GM23338 (cell line): ENCODE results near the gene PIK3CB. TPM values are rescaled to one million over a fixed set of nuclear protein-coding genes. Genes with fewer than 3 reads are reported as not detected.

Source experiments
- ATAC-seq: fragments of 200-7000 bp; cut with Tn5 transposase; 3 replicates; pipeline ENCODE4 v1.9.1; 2020
- DNase-seq: peaks from one replicate; pipeline ENCODE4 v3.0.0-alpha.2; 2015; ENCODE audit warnings: low spot score
- H2AFZ ChIP-seq: fragments of 200-600 bp; sonication (generic); 2 replicates; pipeline ENCODE4 v1.8.0; 2016; ENCODE audit warnings: antibody characterized with exemption, mild to moderate bottlenecking, moderate library complexity
- H3F3A ChIP-seq: fragments of 200-600 bp; sonication (generic); replicated peaks from 2 replicates; pipeline ENCODE4 v1.8.0; 2017; ENCODE audit warnings: antibody characterized with exemption, mixed run types, low read depth
- H3K27ac ChIP-seq: fragments of 200-600 bp; sonication (generic); 2 replicates; pipeline ENCODE4 v1.6.1; 2016; ENCODE audit warnings: low read depth
- H3K27me3 ChIP-seq: fragments of 200-600 bp; sonication (generic); 2 replicates; pipeline ENCODE4 v1.8.0; 2016; ENCODE audit warnings: mild to moderate bottlenecking, mixed run types, moderate library complexity; ENCODE audit not compliant: insufficient read depth
- H3K36me3 ChIP-seq: fragments of 200-600 bp; sonication (generic); 2 replicates; pipeline ENCODE4 v1.8.0; 2016; ENCODE audit warnings: mild to moderate bottlenecking; ENCODE audit not compliant: insufficient read depth
- H3K4me1 ChIP-seq: fragments of 200-600 bp; sonication (generic); 2 replicates; pipeline ENCODE4 v1.8.0; 2016; ENCODE audit warnings: mild to moderate bottlenecking, moderate library complexity; ENCODE audit not compliant: insufficient read depth
- H3K4me2 ChIP-seq: fragments of 200-600 bp; sonication (generic); 2 replicates; pipeline ENCODE4 v1.7.1; 2017; ENCODE audit warnings: mixed run types
- H3K4me3 ChIP-seq: fragments of 200-600 bp; sonication (generic); 2 replicates; pipeline ENCODE4 v1.6.1; 2016; ENCODE audit warnings: mixed run types
- H3K79me2 ChIP-seq: fragments of 200-600 bp; sonication (generic); replicated peaks from 2 replicates; pipeline ENCODE4 v1.8.0; 2017; ENCODE audit warnings: mild to moderate bottlenecking; ENCODE audit not compliant: insufficient read depth
- H3K9me2 ChIP-seq: fragments of 200-600 bp; sonication (generic); 2 replicates; pipeline ENCODE4 v1.8.0; 2017; ENCODE audit not compliant: insufficient read depth
- H4K20me1 ChIP-seq: fragments of 200-600 bp; sonication (generic); replicated peaks from 2 replicates; pipeline ENCODE4 v1.8.0; 2017; ENCODE audit warnings: mild to moderate bottlenecking; ENCODE audit not compliant: insufficient read depth
- H3K27ac Mint-ChIP-seq: 2 replicates; pipeline ENCODE4 v1.8.0; 2020; ENCODE audit warnings: inconsistent platforms, mild to moderate bottlenecking, moderate library complexity, mixed read lengths
- H3K27me3 Mint-ChIP-seq: 3 replicates; pipeline ENCODE4 v1.8.0; 2022; ENCODE audit warnings: low read depth, mild to moderate bottlenecking, moderate library complexity, mixed read lengths, inconsistent platforms; ENCODE audit not compliant: insufficient read depth, poor library complexity
- H3K36me3 Mint-ChIP-seq: 3 replicates; pipeline ENCODE4 v1.8.0; 2021; ENCODE audit warnings: low read depth, mild to moderate bottlenecking, inconsistent platforms, moderate library complexity, mixed read lengths
- H3K4me1 Mint-ChIP-seq: 3 replicates; pipeline ENCODE4 v1.8.0; 2020; ENCODE audit warnings: mild to moderate bottlenecking, inconsistent platforms, mixed read lengths
- H3K4me3 Mint-ChIP-seq: 3 replicates; pipeline ENCODE4 v1.8.0; 2021; ENCODE audit warnings: moderate library complexity, mild to moderate bottlenecking, inconsistent platforms, mixed read lengths
- H3K9me3 Mint-ChIP-seq: 3 replicates; pipeline ENCODE4 v1.8.0; 2020; ENCODE audit warnings: moderate library complexity, mild to moderate bottlenecking, inconsistent platforms, mixed read lengths
- CREB1 ChIP-seq: fragments of 250-450 bp; sonication (Bioruptor Pico); IDR thresholded peaks from 2 replicates; pipeline ENCODE4 v1.5.0; 2020; ENCODE audit warnings: low read depth, mild to moderate bottlenecking, moderate library complexity
- EZH2 ChIP-seq: fragments of 200-600 bp; sonication (generic); IDR thresholded peaks from one replicate; pipeline ENCODE4 v1.8.0; 2017; ENCODE audit warnings: antibody characterized with exemption, mild to moderate bottlenecking, low read depth; ENCODE audit not compliant: unreplicated experiment
- EZH2phosphoT487 ChIP-seq: fragments of 200-600 bp; sonication (generic); IDR thresholded peaks from one replicate; pipeline ENCODE4 v1.8.1; 2018; ENCODE audit warnings: antibody characterized with exemption; ENCODE audit not compliant: unreplicated experiment
- JUNB ChIP-seq: IDR thresholded peaks from one replicate; pipeline ENCODE4 v1.6.1; 2016; ENCODE audit warnings: antibody characterized with exemption; ENCODE audit not compliant: unreplicated experiment
- NANOG ChIP-seq: IDR thresholded peaks from 2 replicates; pipeline ENCODE4 v1.6.1; 2016; ENCODE audit warnings: antibody characterized with exemption, borderline replicate concordance
- POLR2AphosphoS5 ChIP-seq: IDR thresholded peaks from 2 replicates; pipeline ENCODE4 v1.6.1; 2016; ENCODE audit warnings: antibody characterized with exemption, low read depth
- STAT1 ChIP-seq: IDR thresholded peaks from one replicate; pipeline ENCODE4 v1.6.1; 2016; ENCODE audit warnings: antibody characterized with exemption; ENCODE audit not compliant: unreplicated experiment
- ZNF114 ChIP-seq: fragments of 250-450 bp; sonication (Bioruptor Pico); IDR thresholded peaks from 2 replicates; pipeline ENCODE4 v1.5.0; 2020; ENCODE audit warnings: mild to moderate bottlenecking, moderate library complexity
- ZNF331 ChIP-seq: fragments of 250-450 bp; sonication (Bioruptor Pico); IDR thresholded peaks from 2 replicates; pipeline ENCODE4 v1.5.0; 2020; ENCODE audit warnings: low read depth, mild to moderate bottlenecking, moderate library complexity
- ZNF462 ChIP-seq: fragments of 250-450 bp; sonication (Bioruptor Pico); IDR thresholded peaks from 2 replicates; pipeline ENCODE4 v1.5.0; 2020; ENCODE audit warnings: mild to moderate bottlenecking, moderate library complexity
- polyA plus RNA-seq: library from polyadenylated mRNA; unstranded; fragments of >200 nt; fragmentation: Nextera tagmentation; extraction: Ambion mirVana; gene quantifications from 2 replicates; pipeline ENCODE4 v1.2.1, GENCODE V29; 2016
- total RNA-seq: library from RNA; depleted of rRNA; stranded (reverse); fragments of >200 nt; shearing (Covaris generic); gene quantifications from 2 replicates; pipeline ENCODE4 v1.2.3, GENCODE V29; 2014
- TF ChIP-seq, protein P1 (sequence below): IDR thresholded peaks from one replicate; pipeline ENCODE4 v1.6.1; 2018; ENCODE audit warnings: antibody characterized with exemption; ENCODE audit not compliant: unreplicated experiment
- TF ChIP-seq, protein P2 (sequence below), 2 experiments: fragments of 200-600 bp in 1 of 2; sonication (generic) in 1 of 2; conservative IDR thresholded peaks; 2 replicates each; pipeline versions ENCODE4 v1.5.1 to v1.6.1; 2016 to 2017; ENCODE audit warnings: antibody characterized with exemption in 2 of 2, low read depth in 2 of 2, mild to moderate bottlenecking in 2 of 2, moderate library complexity in 1 of 2
- TF ChIP-seq, protein P3 (sequence below): IDR thresholded peaks from 2 replicates; pipeline ENCODE4 v1.6.1; 2016; ENCODE audit warnings: antibody characterized with exemption

Gene PIK3CB
- total and polyA plus RNA-seq, 2 experiments from 2014 or later: 13.3 to 32.4 TPM

GRCh38 chr3:138638641-138639040 lies 196.1 kb downstream of the PIK3CB start:
- H3K36me3 ChIP-seq: no peaks in the 10 kb centered on the region
- H3K9me2 ChIP-seq: no peaks in the 10 kb centered on the region
- H3K27me3 ChIP-seq: no peaks in the 10 kb centered on the region
- TF ChIP-seq, protein P1, sequence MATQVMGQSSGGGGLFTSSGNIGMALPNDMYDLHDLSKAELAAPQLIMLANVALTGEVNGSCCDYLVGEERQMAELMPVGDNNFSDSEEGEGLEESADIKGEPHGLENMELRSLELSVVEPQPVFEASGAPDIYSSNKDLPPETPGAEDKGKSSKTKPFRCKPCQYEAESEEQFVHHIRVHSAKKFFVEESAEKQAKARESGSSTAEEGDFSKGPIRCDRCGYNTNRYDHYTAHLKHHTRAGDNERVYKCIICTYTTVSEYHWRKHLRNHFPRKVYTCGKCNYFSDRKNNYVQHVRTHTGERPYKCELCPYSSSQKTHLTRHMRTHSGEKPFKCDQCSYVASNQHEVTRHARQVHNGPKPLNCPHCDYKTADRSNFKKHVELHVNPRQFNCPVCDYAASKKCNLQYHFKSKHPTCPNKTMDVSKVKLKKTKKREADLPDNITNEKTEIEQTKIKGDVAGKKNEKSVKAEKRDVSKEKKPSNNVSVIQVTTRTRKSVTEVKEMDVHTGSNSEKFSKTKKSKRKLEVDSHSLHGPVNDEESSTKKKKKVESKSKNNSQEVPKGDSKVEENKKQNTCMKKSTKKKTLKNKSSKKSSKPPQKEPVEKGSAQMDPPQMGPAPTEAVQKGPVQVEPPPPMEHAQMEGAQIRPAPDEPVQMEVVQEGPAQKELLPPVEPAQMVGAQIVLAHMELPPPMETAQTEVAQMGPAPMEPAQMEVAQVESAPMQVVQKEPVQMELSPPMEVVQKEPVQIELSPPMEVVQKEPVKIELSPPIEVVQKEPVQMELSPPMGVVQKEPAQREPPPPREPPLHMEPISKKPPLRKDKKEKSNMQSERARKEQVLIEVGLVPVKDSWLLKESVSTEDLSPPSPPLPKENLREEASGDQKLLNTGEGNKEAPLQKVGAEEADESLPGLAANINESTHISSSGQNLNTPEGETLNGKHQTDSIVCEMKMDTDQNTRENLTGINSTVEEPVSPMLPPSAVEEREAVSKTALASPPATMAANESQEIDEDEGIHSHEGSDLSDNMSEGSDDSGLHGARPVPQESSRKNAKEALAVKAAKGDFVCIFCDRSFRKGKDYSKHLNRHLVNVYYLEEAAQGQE: no peak
- TF ChIP-seq POLR2AphosphoS5 (no peak), NANOG (no peak), EZH2 (no peak), ZNF331 (CRISPR knock-in tag) (no peak), EZH2phosphoT487 (no peak), ZNF462 (no peak), STAT1 (no peak), CREB1 (CRISPR knock-in tag) (no peak), ZNF114 (CRISPR knock-in tag) (no peak), JUNB (no peak)
- TF ChIP-seq, protein P2, sequence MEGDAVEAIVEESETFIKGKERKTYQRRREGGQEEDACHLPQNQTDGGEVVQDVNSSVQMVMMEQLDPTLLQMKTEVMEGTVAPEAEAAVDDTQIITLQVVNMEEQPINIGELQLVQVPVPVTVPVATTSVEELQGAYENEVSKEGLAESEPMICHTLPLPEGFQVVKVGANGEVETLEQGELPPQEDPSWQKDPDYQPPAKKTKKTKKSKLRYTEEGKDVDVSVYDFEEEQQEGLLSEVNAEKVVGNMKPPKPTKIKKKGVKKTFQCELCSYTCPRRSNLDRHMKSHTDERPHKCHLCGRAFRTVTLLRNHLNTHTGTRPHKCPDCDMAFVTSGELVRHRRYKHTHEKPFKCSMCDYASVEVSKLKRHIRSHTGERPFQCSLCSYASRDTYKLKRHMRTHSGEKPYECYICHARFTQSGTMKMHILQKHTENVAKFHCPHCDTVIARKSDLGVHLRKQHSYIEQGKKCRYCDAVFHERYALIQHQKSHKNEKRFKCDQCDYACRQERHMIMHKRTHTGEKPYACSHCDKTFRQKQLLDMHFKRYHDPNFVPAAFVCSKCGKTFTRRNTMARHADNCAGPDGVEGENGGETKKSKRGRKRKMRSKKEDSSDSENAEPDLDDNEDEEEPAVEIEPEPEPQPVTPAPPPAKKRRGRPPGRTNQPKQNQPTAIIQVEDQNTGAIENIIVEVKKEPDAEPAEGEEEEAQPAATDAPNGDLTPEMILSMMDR (conservative IDR thresholded peaks at IDR 0.05; ENCODE audit: low read depth in 2 of 2): no peak
- TF ChIP-seq, protein P3, sequence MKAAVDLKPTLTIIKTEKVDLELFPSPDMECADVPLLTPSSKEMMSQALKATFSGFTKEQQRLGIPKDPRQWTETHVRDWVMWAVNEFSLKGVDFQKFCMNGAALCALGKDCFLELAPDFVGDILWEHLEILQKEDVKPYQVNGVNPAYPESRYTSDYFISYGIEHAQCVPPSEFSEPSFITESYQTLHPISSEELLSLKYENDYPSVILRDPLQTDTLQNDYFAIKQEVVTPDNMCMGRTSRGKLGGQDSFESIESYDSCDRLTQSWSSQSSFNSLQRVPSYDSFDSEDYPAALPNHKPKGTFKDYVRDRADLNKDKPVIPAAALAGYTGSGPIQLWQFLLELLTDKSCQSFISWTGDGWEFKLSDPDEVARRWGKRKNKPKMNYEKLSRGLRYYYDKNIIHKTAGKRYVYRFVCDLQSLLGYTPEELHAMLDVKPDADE: no peak
- Mint-ChIP-seq H3K4me1 (no peaks in the 10 kb centered on the region), H3K9me3 (peaks cover 25% of the 10 kb centered on the region), H3K36me3 (peaks cover 16% of the 10 kb centered on the region), H3K27ac (no peak overlapping the region), H3K4me3 (no peak overlapping the region), H3K27me3 (peaks cover 6% of the 10 kb centered on the region)
- ATAC-seq (no peak), DNase-seq (no peak)
- H3K4me3 ChIP-seq: no peak overlapping the region
- H3F3A ChIP-seq: no peaks in the 10 kb centered on the region
- H2AFZ ChIP-seq: no peak overlapping the region
- no peaks in the 10 kb centered on the region for H3K4me1 ChIP-seq
- no peaks in the 10 kb centered on the region for H4K20me1 ChIP-seq
- no peak overlapping the region for H3K4me2 ChIP-seq
- no peaks in the 10 kb centered on the region for H3K79me2 ChIP-seq
- no peak overlapping the region for H3K27ac ChIP-seq
